LNCAP (cell line): ENCODE results near the gene DNAJC6.

Experiments
- CTCF ChIP-seq: fragments of 450-650 bp; IDR thresholded peaks from 2 replicates; pipeline ENCODE4 v1.5.1; 2017; ENCODE audit warnings: mild to moderate bottlenecking

Gene DNAJC6

GRCh38 chr1:65362545-65362944 lies 53.2 kb downstream of the DNAJC6 start:
- no peak for TF ChIP-seq CTCF

DNA sequence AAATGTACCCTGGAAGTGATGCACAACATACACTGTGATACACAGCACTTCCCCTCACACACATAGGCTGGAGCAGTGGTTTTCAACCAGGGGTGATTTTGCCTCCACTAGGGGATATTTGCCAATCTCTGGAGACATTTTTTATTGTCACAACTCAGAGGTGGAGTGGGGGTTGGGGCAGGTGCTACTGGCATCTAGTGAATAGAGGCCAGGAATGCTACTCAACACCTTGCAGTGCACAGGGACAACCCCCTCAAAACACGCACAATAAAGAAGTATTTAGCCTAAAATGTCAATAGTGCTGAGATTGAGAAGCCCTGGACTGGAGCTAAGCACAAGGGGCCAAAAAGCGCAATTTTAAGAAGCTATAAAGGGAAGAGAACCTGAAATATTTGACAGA lies 54.1 kb downstream of the DNAJC6 start:
- TF ChIP-seq CTCF = no peak

DNA sequence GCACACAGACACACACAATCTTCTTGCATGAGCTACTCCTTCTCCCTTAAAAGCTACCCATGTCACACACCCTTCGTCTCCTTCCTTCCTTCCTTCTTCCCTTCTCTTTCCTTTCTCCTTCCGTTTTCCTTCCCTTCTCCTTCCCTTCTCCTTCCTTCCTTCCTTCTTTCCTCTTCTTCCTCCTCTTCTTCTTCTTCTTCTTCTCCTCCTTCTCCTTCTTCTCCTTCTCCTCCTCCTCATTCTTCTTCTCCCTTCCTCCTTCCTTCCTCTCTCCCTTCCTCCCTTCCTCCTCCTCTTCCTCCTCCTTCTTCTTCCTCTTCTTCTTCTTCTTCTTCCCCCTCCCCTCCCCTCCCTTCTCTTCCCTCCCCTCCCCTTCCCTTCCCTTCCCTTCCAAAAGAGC lies 59.1 kb downstream of the DNAJC6 start:
- no peak for TF ChIP-seq CTCF

DNA sequence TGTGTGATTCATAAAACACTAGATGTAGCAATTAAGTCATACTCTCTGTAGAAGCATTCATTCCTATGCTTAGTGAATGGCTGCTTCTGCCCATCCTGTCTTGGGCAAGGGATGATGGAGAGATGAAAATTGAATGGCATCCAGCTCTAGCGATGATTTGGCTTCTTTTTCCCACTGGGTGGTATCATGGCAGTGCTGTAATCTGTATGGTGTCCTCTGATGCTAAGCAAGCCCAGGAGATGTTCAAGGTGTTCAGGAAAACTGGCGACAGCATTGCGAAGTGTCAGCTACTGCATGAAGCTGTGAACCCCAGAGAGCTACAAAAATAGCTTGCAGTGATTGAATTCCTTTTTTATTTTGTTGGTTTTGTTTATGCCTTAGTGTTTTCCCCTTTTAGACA lies 62.2 kb downstream of the DNAJC6 start:
- TF ChIP-seq CTCF = no peak

DNA sequence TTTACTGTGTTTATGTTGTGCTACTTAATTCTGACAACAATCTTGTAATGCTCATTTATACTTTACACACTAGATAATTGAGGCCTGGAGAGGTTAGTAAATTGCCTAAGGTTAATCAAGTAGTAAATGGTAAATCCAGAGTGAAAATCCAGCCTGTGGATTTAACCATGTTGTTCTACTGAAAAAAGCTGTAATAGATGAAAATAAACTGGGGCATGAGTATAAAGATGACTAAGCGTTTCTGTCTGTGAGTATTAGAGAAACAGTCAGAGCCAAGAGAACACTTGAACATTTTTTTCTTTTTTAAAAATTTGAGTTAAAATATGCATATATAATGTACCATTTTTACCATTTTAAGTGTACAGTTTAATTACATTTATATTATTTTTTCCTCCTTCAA lies 63.2 kb downstream of the DNAJC6 start:
- TF ChIP-seq CTCF = no peak

DNA sequence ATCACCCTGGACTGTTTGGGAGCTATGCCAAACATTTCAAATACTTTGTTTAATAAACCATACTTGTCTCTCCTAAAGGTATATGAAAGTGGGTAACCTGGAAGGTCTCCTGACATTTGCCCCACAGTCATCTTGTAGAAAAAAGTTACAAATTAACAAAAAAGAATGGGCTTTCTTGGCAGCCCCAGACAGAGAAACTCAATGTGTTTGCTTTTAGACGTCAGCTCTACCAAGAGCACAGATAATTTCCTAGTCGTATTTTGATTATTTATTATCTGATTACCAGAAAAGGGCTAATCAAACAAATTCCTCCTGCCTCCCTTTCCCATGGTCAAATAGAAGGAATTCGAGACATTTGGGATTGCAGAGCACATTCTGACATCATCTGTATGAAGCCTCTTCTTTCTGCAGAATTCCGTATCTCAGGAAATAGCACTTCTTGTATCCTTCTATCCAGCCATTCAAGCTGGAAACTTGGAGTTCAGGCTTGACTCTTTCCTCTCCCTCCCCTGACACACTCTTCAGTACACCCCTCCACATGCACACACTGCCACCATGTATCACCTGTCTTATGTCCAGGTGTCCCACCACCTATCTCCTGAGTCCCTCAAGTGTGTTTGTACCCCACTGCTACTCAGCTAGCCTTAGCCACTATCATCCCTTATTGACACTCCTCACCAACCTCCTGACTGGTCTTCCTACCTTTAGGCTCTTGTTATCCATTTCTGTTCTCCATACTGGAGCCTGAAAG lies 68.3 kb downstream of the DNAJC6 start:
- TF ChIP-seq CTCF = no peak

DNA sequence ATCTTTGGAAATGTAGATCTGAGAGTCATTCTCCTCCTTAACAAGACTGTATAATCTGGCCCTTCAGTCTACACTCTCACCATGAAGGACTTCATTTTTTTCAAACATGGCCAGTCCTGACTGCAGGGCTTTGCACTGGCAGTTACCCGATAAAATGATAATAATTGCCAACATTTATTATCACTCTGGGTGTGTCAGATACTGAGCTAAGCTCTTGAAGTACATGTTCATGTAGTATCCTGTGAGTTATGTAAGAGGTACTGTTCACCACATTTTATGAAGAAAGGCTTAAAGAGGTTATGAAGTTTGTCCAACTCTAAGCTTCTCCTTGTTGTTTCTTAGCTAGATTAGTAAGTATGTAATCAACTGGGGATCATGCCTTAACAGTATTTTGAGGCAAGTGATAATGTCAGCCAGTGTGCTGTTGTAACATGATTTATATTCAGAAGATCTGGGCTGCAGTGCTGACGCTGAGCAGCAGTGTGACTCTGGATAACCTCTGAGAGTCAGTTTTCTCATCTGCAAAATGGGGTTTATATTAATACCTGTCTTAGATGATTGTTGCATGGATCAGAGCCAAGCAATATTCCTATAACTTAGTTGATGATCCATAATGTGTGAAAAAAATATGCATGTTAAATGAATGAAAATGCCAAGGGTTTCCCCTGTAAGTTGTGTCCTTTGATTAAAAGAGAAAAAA lies 69.1 kb downstream of the DNAJC6 start:
- no peak for TF ChIP-seq CTCF
